ENCODE results near the gene KDM2B. TPM values are rescaled to one million over a fixed set of nuclear protein-coding genes. Genes with fewer than 3 reads are reported as not detected.

KDM2B gene
- total and polyA plus RNA-seq, 7 experiments from 2014 or later = 12.6 to 91.7 (median 76.1) TPM

DNA sequence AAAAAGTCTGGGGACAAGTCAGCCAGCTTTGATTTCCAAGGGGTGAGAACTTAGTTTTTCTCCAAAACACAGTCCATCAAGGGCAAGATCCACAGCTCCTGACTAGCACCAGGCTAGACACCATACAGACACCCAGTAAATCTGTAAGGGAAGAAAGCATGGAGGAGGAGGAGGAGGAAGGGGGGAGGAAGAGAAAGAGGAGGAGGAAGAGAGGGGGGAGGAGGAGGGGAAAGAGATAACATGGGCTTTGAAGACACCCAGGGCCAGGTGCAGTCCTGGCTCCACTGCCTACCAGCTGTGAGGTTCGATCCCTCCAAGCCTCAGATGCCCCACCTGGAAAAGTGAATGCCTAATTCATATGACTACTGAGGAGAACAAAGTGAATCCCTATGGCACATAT is 18.3 kb downstream of the KDM2B start:
- Histone ChIP-seq H3K36me3 (ENCODE audit: control insufficient read depth in 2 of 3, insufficient read depth in 3 of 3, low read length in 3 of 3) (peaks cover 0 to 11% (median 3%) of the 10 kb centered on the region in 3 experiments), H3K9me3 (ENCODE audit: control insufficient read depth in 2 of 3, low read length in 3 of 3) (no peaks in the 10 kb centered on the region), H3K4me3 (ENCODE audit: low read length) (no peak overlapping the region), H3K4me1 (ENCODE audit: control insufficient read depth in 2 of 2, insufficient read depth in 2 of 2, low read length in 2 of 2) (peaks cover 0 to 9% of the 10 kb centered on the region in 2 donors), H3K27ac (ENCODE audit: low read depth, low read length) (no peak overlapping the region), H3K27me3 (ENCODE audit: control insufficient read depth in 2 of 2, insufficient read depth in 2 of 2, low read length in 2 of 2) (no peaks in the 10 kb centered on the region)
- peaks cover 0 to 24% (median 15%) of the 10 kb centered on the region in 7 donors for H3K4me1 Mint-ChIP-seq
- ChIA-PET POLR2A (interaction anchor here (0.6 to 1.5 kb wide), 3 partner anchors 12 to 65 kb away, joined by 4 to 7 read pairs (median 5); partner anchors contain the start of gene ORAI1), CTCF (interaction anchor here (0.6 to 1.4 kb wide), 3 partner anchors 15 to 64 kb away, joined by 3 read pairs; partner anchors contain the start of gene ORAI1)
- H3K4me3 Mint-ChIP-seq = no peak overlapping the region
- no peak for ATAC-seq
- DNase-seq = no peak
- peaks cover 0 to 12% (median 8%) of the 10 kb centered on the region in 5 donors for H3K36me3 Mint-ChIP-seq
- intact Hi-C loops (cut with micrococcal nuclease) = no loop called here
- peak overlapping the region in 1 of 9 donors; percentile 21 for H3K27ac Mint-ChIP-seq
- H3K27me3 Mint-ChIP-seq = no peaks in the 10 kb centered on the region
- no peaks in the 10 kb centered on the region for H3K9me3 Mint-ChIP-seq

DNA sequence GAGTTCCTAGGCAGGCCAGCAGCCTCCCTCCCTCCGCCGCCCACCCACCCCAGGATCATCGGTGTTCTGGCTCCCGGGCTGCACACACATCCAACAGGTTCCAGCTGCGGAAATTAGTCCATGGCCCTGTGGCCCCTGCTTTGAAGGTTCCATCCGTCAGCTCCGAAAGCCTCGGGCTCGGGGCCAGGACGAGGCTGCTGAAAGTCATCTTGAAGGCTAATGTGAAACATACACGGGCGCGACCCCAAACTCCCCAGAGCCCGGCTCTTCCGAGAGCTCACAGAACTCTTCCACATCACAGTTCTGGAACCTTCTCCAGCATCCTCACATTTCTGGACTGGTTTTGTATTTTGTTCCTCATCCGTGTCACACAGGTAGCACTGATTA is 19.8 kb downstream of the KDM2B start:
- ChIA-PET CTCF (interaction anchor here (0.6 to 1.4 kb wide), 3 partner anchors 16 to 75 kb away, joined by 3 to 4 read pairs (median 3); no protein-coding TSS in a partner anchor), POLR2A (interaction anchor here (1.1 to 1.5 kb wide), 2 partner anchors 28 to 66 kb away, joined by 3 to 4 read pairs; partner anchors contain the start of gene ORAI1)
- H3K4me1 Mint-ChIP-seq = peaks cover 0 to 20% (median 13%) of the 10 kb centered on the region in 7 donors
- peaks cover 0 to 12% (median 4%) of the 10 kb centered on the region in 5 donors for H3K36me3 Mint-ChIP-seq
- DNase-seq (no peak), ATAC-seq (no peak)
- H3K27me3 Mint-ChIP-seq = no peaks in the 10 kb centered on the region
- no peaks in the 10 kb centered on the region for H3K27me3 ChIP-seq (ENCODE audit: control insufficient read depth in 2 of 2, insufficient read depth in 2 of 2, low read length in 2 of 2)
- H3K36me3 ChIP-seq (ENCODE audit: control insufficient read depth in 2 of 3, insufficient read depth in 3 of 3, low read length in 3 of 3) = peaks cover 0 to 11% (median 3%) of the 10 kb centered on the region in 3 experiments
- H3K4me3 Mint-ChIP-seq = no peak overlapping the region
- H3K27ac ChIP-seq (ENCODE audit: low read depth, low read length) = no peak overlapping the region
- peaks cover 0 to 9% of the 10 kb centered on the region in 2 donors for H3K4me1 ChIP-seq (ENCODE audit: control insufficient read depth in 2 of 2, insufficient read depth in 2 of 2, low read length in 2 of 2)
- intact Hi-C loops (cut with micrococcal nuclease) = no loop called here
- H3K4me3 ChIP-seq (ENCODE audit: low read length) = no peak overlapping the region
- H3K27ac Mint-ChIP-seq = peak overlapping the region in 2 of 9 donors; percentile 36 to 65
- no peaks in the 10 kb centered on the region for H3K9me3 Mint-ChIP-seq
- no peaks in the 10 kb centered on the region for H3K9me3 ChIP-seq (ENCODE audit: control insufficient read depth in 2 of 3, low read length in 3 of 3)

- intact Hi-C loops (cut with micrococcal nuclease) = no loop called here
- H3K27me3 ChIP-seq (ENCODE audit: control insufficient read depth in 2 of 2, insufficient read depth in 2 of 2, low read length in 2 of 2) = no peaks in the 10 kb centered on the region
- CTCF ChIA-PET = no interaction called here
- peaks cover 0 to 9% of the 10 kb centered on the region in 2 donors for H3K4me1 ChIP-seq (ENCODE audit: control insufficient read depth in 2 of 2, insufficient read depth in 2 of 2, low read length in 2 of 2)
- H3K9me3 ChIP-seq (ENCODE audit: control insufficient read depth in 2 of 3, low read length in 3 of 3) = no peaks in the 10 kb centered on the region
- peak; percentile 21 for ATAC-seq
- H3K27me3 Mint-ChIP-seq = no peaks in the 10 kb centered on the region
- H3K36me3 Mint-ChIP-seq = peaks cover 0 to 11% (median 4%) of the 10 kb centered on the region in 5 donors
- no peak overlapping the region for H3K27ac Mint-ChIP-seq
- POLR2A ChIA-PET = interaction anchor here (1.1 kb wide), 1 partner anchor 29 kb away, joined by 3 read pairs; no protein-coding TSS in a partner anchor
- peaks cover 0 to 20% (median 13%) of the 10 kb centered on the region in 7 donors for H3K4me1 Mint-ChIP-seq
- no peak overlapping the region for H3K4me3 ChIP-seq (ENCODE audit: low read length)
- no peak for DNase-seq
- no peak overlapping the region for H3K27ac ChIP-seq (ENCODE audit: low read depth, low read length)
- H3K9me3 Mint-ChIP-seq = no peaks in the 10 kb centered on the region
- H3K4me3 Mint-ChIP-seq = no peak overlapping the region
- peaks cover 0 to 11% (median 3%) of the 10 kb centered on the region in 3 experiments for H3K36me3 ChIP-seq (ENCODE audit: control insufficient read depth in 2 of 3, insufficient read depth in 3 of 3, low read length in 3 of 3)
Observed at GRCh38 chr12:121560392-121561008, 20.3 kb downstream of the KDM2B start.

GRCh38 chr12:121558956-121559355 is 21.9 kb downstream of the KDM2B start:
- H3K9me3 Mint-ChIP-seq = no peaks in the 10 kb centered on the region
- DNase-seq (no peak), ATAC-seq (no peak)
- H3K4me1 Mint-ChIP-seq = peaks cover 0 to 19% (median 13%) of the 10 kb centered on the region in 7 donors
- H3K4me1 ChIP-seq (ENCODE audit: control insufficient read depth in 2 of 2, insufficient read depth in 2 of 2, low read length in 2 of 2) = peaks cover 0 to 9% of the 10 kb centered on the region in 2 donors
- POLR2A ChIA-PET = interaction anchor here (0.6 to 1.6 kb wide), 3 partner anchors 9 to 1268 kb away, joined by 3 to 6 read pairs (median 3); partner anchors contain the start of gene RNU4-2
- H3K36me3 ChIP-seq (ENCODE audit: control insufficient read depth in 2 of 3, insufficient read depth in 3 of 3, low read length in 3 of 3) = peaks cover 0 to 11% (median 3%) of the 10 kb centered on the region in 3 experiments
- no peaks in the 10 kb centered on the region for H3K27me3 ChIP-seq (ENCODE audit: control insufficient read depth in 2 of 2, insufficient read depth in 2 of 2, low read length in 2 of 2)
- H3K9me3 ChIP-seq (ENCODE audit: control insufficient read depth in 2 of 3, low read length in 3 of 3) = no peaks in the 10 kb centered on the region
- H3K4me3 ChIP-seq (ENCODE audit: low read length) = no peak overlapping the region
- CTCF ChIA-PET = interaction anchor here (0.6 to 2.1 kb wide), 4 partner anchors 9 to 114 kb away, joined by 3 to 8 read pairs (median 4); no protein-coding TSS in a partner anchor
- no peak overlapping the region for H3K4me3 Mint-ChIP-seq
- peak overlapping the region in 3 of 9 donors; percentile 12 to 74 (median 57) for H3K27ac Mint-ChIP-seq
- peaks cover 0 to 8% (median 4%) of the 10 kb centered on the region in 5 donors for H3K36me3 Mint-ChIP-seq
- H3K27ac ChIP-seq (ENCODE audit: low read depth, low read length) = no peak overlapping the region
- intact Hi-C loops (cut with micrococcal nuclease) = no loop called here
- H3K27me3 Mint-ChIP-seq = no peaks in the 10 kb centered on the region

- Histone ChIP-seq H3K27ac (ENCODE audit: low read depth, low read length) (no peak overlapping the region), H3K27me3 (ENCODE audit: control insufficient read depth in 2 of 2, insufficient read depth in 2 of 2, low read length in 2 of 2) (no peaks in the 10 kb centered on the region), H3K4me3 (ENCODE audit: low read length) (no peak overlapping the region), H3K9me3 (ENCODE audit: control insufficient read depth in 2 of 3, low read length in 3 of 3) (no peaks in the 10 kb centered on the region), H3K36me3 (ENCODE audit: control insufficient read depth in 2 of 3, insufficient read depth in 3 of 3, low read length in 3 of 3) (peaks cover 4 to 26% (median 5%) of the 10 kb centered on the region in 3 experiments), H3K4me1 (ENCODE audit: control insufficient read depth in 2 of 2, insufficient read depth in 2 of 2, low read length in 2 of 2) (peaks cover 0 to 12% of the 10 kb centered on the region in 2 donors)
- intact Hi-C loops (cut with micrococcal nuclease) = no loop called here
- Mint-ChIP-seq H3K9me3 (no peaks in the 10 kb centered on the region), H3K27me3 (no peaks in the 10 kb centered on the region), H3K4me3 (no peak overlapping the region), H3K4me1 (peaks cover 0 to 7% (median 3%) of the 10 kb centered on the region in 7 donors), H3K36me3 (peaks cover 0 to 5% (median 1%) of the 10 kb centered on the region in 5 donors), H3K27ac (no peak overlapping the region)
- ChIA-PET POLR2A (interaction anchor here (1.7 to 4.1 kb wide), 4 partner anchors 14 to 243 kb away, joined by 4 to 15 read pairs (median 6); partner anchors contain the start of gene ORAI1), CTCF (interaction anchor here (0.7 to 7.6 kb wide), 8 partner anchors 12 to 132 kb away, joined by 3 to 72 read pairs (median 6); partner anchors contain the start of genes MORN3 and ORAI1)
- ATAC-seq (no peak), DNase-seq (no peak)
Observed at GRCh38 chr12:121550974-121551634, 29.7 kb downstream of the KDM2B start.

DNA sequence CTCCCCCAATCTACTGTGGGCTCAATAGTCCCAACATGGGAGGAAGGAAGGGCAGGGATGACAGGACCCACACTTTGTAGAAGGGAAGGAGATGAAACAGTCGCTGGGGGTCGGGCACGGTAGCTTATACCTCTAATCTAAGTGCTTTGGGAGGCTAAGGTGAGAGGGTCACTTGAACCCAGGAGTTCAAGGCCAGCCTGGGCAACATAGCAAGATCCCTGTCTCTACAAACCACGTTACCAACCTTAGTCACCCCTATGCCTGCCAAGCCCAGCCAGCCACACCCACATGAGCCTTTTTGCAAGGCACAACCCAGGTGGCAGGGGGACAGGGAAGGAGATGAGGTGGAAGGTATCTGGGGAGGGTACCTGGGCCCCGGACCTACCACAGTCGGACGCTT is 31.7 kb downstream of the KDM2B start:
- H3K9me3 ChIP-seq (ENCODE audit: control insufficient read depth in 2 of 3, low read length in 3 of 3) = no peaks in the 10 kb centered on the region
- peaks cover 0 to 17% (median 3%) of the 10 kb centered on the region in 5 donors for H3K36me3 Mint-ChIP-seq
- no peak overlapping the region for H3K4me3 ChIP-seq (ENCODE audit: low read length)
- no peak overlapping the region for H3K4me3 Mint-ChIP-seq
- no peak overlapping the region for H3K27ac ChIP-seq (ENCODE audit: low read depth, low read length)
- peaks cover 0 to 12% of the 10 kb centered on the region in 2 donors for H3K4me1 ChIP-seq (ENCODE audit: control insufficient read depth in 2 of 2, insufficient read depth in 2 of 2, low read length in 2 of 2)
- H3K27me3 Mint-ChIP-seq = no peaks in the 10 kb centered on the region
- no peak for ATAC-seq
- POLR2A ChIA-PET = interaction anchor here (0.5 to 1.2 kb wide), 2 partner anchors 27 to 60 kb away, joined by 3 to 5 read pairs; no protein-coding TSS in a partner anchor
- peaks cover 4 to 26% (median 5%) of the 10 kb centered on the region in 3 experiments for H3K36me3 ChIP-seq (ENCODE audit: control insufficient read depth in 2 of 3, insufficient read depth in 3 of 3, low read length in 3 of 3)
- H3K27ac Mint-ChIP-seq = no peak overlapping the region
- DNase-seq = no peak
- intact Hi-C loops (cut with micrococcal nuclease) = no loop called here
- H3K27me3 ChIP-seq (ENCODE audit: control insufficient read depth in 2 of 2, insufficient read depth in 2 of 2, low read length in 2 of 2) = no peaks in the 10 kb centered on the region
- CTCF ChIA-PET = interaction anchor here (1.2 to 7.6 kb wide), 2 partner anchors 49 to 134 kb away, joined by 4 to 40 read pairs; no protein-coding TSS in a partner anchor
- H3K9me3 Mint-ChIP-seq = no peaks in the 10 kb centered on the region
- peaks cover 0 to 7% (median 3%) of the 10 kb centered on the region in 7 donors for H3K4me1 Mint-ChIP-seq

Data from naive thymus-derived CD4-positive, alpha-beta T cell (primary cell).